Measurements from ENCODE around the gene ZNF28.
"Not testable (repeated sequence)": the region's sequence is repeated elsewhere in the genome, so short reads cannot be mapped to it uniquely, and the experiment has no call there.

Gene ZNF28

GRCh38 chr19:52756447-52756846 is 65.0 kb downstream of the ZNF28 start:
- not testable (repeated sequence) for DNase-seq

GRCh38 chr19:52749780-52750179 is 71.7 kb downstream of the ZNF28 start:
- no peak for DNase-seq

- DNase-seq, result no peak
Measured at GRCh38 chr19:52748336-52748950, 73.0 kb downstream of the ZNF28 start.

All from NCI-H774 (cell line).